NCI-H1092 treated with DMSO at 0.1 percent for 48 hours (cell line): ENCODE measurements around the gene SLC27A2.
A peak's percentile ranks its signal among the peaks of the same experiment; 100 is the strongest.
"Not testable (repeated sequence)": the region's sequence is repeated elsewhere in the genome, so short reads cannot be mapped to it uniquely, and the experiment has no call there.

Experiments used
- DNase-seq: peaks from one replicate; lab custom pipeline; 2025; lab: John Stamatoyannopoulos, UW

The SLC27A2 gene

DNA sequence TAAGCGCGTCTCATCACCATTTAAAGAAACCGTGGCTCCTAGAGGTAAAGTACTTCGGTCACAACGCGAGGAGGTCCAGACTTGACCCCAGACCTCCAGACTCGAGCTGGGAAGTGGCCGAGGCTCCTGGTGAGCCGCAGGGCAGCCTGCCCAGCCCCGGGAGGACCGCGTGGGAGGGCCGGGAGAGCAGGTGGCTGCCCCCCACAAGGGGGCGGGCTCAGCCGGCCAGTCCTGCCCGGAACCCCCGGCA, at the start of gene SLC27A2:
Gene SLC27A2 (plus strand): TSS at position 228 of the 250 bp plus-strand sequence. CDS start 232 bp downstream, outside the sequence.
- DNase-seq: no peak

GRCh38 chr15:50132251-50132984, 49.6 kb upstream of the SLC27A2 start:
- DNase-seq: not testable (repeated sequence)

GRCh38 chr15:50134524-50135024, 47.4 kb upstream of the SLC27A2 start:
- DNase-seq: no peak

DNA sequence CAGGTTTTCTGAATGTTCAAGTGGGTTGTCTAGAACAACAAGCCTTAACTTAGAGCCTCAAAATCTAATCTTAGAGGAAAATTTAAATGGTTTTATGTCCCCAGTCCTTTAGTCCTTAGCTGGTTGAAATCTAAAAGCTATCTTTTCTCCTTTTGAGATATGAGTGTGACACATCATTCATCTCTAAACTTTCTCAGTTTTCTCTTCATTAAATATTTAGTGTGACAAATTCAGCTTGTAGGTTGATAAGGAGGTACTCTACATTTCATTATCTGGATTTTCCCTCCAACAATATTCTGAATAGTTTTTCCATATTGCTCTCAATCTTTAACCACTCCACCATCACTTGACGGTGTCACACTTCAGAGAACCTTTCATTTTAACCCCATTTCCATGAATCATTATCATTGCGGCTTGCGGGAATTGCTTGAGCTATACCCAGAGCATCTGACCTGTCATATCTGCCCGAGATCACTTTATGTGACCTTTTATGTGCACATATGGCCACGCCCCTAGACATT, 46.9 kb upstream of the SLC27A2 start:
- no peak for DNase-seq

DNA sequence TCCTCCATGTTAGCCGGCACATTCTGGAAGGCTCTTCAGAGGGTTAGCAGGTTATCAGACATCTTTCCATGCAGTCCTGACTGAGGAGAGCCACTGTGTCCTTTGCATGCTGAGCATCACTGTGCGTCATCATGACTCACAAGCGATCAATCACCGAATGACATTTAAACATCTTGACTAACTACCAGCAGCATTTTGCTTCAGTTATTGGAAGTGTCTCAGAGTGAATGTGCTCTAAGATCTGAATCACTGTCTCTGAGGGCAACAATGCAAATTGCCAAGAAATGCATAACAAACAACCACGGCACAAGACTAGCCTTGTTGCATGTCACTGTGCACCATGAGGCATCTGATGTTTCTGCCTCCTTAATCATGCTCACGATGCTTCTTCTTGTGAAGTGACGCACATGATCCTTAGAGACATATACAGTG, 44.6 kb upstream of the SLC27A2 start:
- no peak for DNase-seq

DNA sequence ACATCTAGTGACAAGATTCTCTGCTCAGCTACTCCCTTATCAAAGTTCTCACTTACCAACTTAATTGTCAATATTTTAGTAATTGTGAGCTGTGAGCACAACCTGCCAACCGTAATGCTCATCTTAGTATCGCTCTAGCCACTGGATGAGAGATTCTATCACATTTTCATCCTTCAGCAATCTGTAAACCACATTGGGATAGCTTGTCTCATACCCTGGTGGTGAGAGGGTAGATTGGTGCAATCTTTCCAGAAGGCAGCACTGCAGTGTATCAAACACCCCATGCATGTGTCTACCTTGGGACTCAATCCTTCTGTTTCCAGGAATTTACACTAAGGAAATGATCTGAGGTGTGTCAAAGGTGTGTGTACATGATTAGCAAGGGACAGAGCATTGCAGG, 44.1 kb upstream of the SLC27A2 start:
- DNase-seq: no peak

DNA sequence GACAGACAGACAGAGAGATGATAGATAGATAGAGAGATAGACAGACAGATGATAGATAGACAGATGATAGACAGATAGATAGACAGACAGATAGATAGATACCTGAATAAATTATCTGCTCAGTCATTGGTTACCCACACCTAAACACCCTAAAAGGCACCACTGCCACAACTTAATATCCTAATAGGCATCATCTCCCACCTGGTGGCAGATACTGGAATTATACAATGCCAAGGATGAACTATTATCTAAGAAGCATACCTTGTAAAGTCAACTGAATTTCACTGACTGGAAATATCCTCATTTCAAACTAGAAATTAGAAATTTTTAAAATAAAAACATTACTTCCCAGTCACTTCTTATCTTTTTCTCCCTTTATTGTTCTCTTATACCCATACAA, 43.6 kb upstream of the SLC27A2 start:
- DNase-seq: no peak

DNA sequence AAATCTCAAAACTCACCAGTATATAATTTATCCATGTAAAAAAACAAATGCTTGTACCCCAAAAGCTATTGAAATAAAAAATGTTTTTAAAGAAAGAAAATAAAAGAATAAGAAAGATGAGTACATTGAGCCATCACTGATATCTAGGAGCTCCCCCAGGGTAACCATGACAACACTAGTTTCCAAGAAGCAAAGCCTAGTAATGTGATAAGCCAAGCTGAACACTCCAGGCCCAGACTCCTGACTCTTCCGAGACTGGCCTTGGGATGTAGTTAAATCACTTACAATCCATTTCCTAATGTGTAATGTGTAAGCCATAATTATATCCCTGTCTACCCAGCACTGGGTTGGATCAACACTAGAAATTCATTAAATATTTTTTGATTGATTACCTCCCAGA, 41.9 kb upstream of the SLC27A2 start:
- DNase-seq: no peak

- DNase-seq: no peak
These were observed 41.0 kb upstream of the SLC27A2 start for GRCh38 chr15:50140983-50141382.

DNA sequence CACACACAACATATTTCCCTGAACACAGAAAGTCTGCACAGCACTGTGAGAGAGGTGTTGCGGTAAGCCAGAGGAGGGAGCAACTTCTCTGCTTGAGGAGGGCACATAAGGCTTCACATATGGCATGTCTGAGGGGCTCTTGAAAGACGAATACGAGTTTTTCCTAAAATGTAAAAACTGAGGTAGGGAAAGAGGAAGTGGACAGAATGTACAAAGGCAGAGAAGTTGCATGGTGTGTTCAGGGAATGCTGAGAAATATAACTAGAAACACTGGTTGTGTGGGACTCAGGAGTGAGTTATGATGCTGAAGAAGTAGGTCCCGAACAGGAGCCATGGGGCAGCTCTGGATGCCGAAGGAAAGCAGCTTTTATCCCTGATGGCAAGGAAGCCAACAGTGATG, 40.1 kb upstream of the SLC27A2 start:
- DNase-seq: no peak

DNA sequence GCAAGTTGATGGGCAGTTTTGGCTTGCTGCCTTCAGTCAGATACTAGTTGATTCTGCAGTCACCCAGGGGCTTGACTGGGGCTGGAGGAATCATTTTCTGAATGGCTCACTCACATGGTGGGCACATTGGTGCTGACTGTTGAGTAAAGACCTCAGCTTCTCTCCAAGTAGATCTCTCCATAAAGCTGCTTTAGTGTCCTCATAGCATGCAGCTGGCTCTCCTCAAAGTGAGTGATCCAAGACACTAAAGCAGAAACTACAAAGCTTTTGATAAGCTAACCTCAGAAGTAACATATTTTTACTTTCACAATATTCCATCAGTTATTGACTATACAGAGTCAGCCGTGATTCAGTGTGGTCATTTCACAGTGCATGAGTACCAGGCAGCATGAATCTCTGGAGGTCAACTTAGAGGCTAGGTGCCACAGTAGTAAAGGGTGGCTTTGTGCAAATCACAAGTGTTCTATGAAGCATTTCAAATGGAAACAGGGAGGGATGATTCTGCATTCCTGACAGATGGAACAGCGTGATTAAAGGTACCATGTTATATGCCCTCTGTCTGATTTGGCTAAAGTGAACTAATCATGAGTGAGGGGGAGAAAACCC, 38.6 kb upstream of the SLC27A2 start:
- no peak for DNase-seq

- DNase-seq: no peak
These were observed 37.5 kb upstream of the SLC27A2 start for GRCh38 chr15:50144341-50145120.

- DNase-seq: peak; percentile 58
These were observed 36.5 kb upstream of the SLC27A2 start for GRCh38 chr15:50145451-50145872.

GRCh38 chr15:50146632-50147031, 35.4 kb upstream of the SLC27A2 start:
- DNase-seq: no peak

DNA sequence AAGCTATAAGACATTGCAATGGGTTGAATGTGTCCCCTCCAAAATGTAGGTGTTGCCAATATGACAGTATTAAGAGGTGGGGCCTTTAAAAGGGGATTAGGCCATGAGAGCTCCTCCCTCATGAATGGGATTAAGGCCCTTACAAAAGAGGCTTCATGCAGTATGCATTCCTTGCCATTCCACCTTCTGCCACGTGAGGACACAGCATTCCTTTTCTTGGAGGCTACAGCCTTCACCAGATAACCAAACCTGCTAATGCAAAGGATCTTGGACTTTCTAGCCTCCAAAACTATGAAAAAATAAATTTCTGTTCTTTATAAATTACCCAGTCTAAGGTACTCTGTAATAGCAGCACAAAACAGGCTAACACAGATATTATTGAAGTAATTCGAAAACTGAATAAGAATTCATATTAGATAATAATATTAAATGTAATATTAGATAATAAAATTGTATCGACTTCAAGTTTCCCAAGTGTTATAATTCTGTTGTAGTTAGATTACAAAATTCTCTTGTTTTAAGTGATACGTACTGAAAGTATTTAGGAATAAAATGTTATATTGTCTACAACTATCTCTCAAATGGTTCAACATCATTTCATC, 33.5 kb upstream of the SLC27A2 start:
- DNase-seq: peak; percentile 4

GRCh38 chr15:50149090-50149489, 32.9 kb upstream of the SLC27A2 start:
- no peak for DNase-seq

DNA sequence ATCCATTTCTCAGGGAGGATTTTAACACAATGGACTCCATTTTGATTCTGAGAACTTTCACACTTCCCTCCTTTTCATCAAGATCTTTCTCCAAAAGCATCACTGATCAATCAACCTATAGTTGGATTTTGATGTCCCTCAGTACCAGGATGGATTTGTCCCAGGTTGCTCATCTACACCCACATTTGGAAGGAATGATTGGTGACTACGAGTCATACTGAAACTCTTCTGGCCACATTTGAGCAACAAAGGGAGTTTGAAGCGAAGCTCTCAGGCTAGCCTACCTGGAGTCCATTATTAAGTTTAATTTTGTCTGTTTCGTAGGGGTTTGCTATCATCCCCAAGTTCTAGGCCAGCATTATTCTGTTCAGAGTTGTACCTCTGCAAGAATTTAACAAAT, 31.6 kb upstream of the SLC27A2 start:
- no peak for DNase-seq

GRCh38 chr15:50150851-50151250, 31.1 kb upstream of the SLC27A2 start:
- DNase-seq: no peak

DNA sequence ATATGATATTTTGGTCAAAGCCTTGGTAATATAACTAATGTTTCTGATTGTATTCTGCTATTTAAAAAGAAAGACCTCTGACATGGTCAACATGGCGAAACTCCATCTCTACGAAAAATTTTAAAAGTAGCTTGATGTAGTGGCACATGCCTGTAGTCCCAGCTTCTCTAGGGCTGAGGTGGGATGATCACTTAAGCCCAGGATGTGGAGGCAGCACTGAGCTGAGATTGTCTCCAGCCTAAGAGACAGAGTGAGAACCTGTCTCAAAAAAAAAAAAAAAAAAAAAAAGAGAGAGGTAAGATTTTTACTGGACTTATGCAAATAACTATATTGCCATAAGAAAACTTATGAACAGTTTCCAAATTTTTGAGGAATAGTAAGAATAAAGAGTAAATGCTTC, 30.5 kb upstream of the SLC27A2 start:
- DNase-seq: no peak

DNA sequence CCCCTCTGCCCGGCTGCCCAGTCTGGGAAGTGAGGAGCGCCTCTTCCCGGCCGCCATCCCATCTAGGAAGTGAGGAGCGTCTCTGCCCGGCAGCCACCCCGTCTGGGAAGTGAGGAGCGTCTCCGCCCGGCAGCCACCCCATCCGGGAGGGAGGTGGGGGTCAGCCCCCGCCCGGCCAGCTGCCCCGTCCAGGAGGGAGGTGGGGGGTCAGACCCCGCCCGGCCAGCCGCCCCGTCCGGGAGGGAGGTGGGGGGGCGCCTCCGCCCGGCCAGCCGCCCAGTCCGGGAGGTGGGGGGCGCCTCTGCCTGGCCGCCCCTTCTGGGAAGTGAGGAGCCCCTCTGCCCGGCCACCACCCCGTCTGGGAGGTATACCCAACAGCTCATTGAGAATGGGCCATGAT, 23.8 kb upstream of the SLC27A2 start:
- DNase-seq: not testable (repeated sequence)

GRCh38 chr15:50162969-50163718, 18.9 kb upstream of the SLC27A2 start:
- no peak for DNase-seq
